ENCODE measurements around the gene TUBA1A. TPM values are rescaled to one million over a fixed set of nuclear protein-coding genes. Genes with fewer than 3 reads are reported as not detected.

TUBA1A gene
- total RNA-seq, 1 donor from 2014 or later, result 114 TPM

- Mint-ChIP-seq H3K36me3 (ENCODE audit: low read depth) (peaks cover 3% of the 10 kb centered on the region), H3K4me3 (no peak overlapping the region), H3K4me1 (peaks cover 15% of the 10 kb centered on the region), H3K27ac (no peak overlapping the region), H3K9me3 (no peaks in the 10 kb centered on the region), H3K27me3 (no peaks in the 10 kb centered on the region)
- POLR2A ChIA-PET, result interaction anchor here (0.6 to 2.7 kb wide), 2 partner anchors 9 to 44 kb away, joined by 4 to 16 read pairs; partner anchors contain the start of gene TUBA1A
- TF ChIP-seq, protein P1, sequence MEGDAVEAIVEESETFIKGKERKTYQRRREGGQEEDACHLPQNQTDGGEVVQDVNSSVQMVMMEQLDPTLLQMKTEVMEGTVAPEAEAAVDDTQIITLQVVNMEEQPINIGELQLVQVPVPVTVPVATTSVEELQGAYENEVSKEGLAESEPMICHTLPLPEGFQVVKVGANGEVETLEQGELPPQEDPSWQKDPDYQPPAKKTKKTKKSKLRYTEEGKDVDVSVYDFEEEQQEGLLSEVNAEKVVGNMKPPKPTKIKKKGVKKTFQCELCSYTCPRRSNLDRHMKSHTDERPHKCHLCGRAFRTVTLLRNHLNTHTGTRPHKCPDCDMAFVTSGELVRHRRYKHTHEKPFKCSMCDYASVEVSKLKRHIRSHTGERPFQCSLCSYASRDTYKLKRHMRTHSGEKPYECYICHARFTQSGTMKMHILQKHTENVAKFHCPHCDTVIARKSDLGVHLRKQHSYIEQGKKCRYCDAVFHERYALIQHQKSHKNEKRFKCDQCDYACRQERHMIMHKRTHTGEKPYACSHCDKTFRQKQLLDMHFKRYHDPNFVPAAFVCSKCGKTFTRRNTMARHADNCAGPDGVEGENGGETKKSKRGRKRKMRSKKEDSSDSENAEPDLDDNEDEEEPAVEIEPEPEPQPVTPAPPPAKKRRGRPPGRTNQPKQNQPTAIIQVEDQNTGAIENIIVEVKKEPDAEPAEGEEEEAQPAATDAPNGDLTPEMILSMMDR (IDR thresholded peaks at IDR 0.05), result no peak
- ATAC-seq (ENCODE audit: low read depth) (no peak), DNase-seq (no peak)
- CTCF ChIA-PET, result interaction anchor here (1.2 kb wide), 1 partner anchor 134 kb away, joined by 3 read pairs; no protein-coding TSS in a partner anchor
- intact Hi-C loops (cut with micrococcal nuclease), result loop anchor here (10.0 kb wide), 1 partner anchor 307 kb away; the partner anchor contains the start of gene FKBP11
Measured at GRCh38 chr12:49231878-49232655, 43.2 kb upstream of the TUBA1A start.

- H3K27ac Mint-ChIP-seq, result no peak overlapping the region
- intact Hi-C loops (cut with micrococcal nuclease), result loop anchor here (10.0 kb wide), 1 partner anchor 306 kb away; the partner anchor contains the start of gene FKBP11
- H3K36me3 Mint-ChIP-seq (ENCODE audit: low read depth), result peaks cover 3% of the 10 kb centered on the region
- TF ChIP-seq, protein P1 (IDR thresholded peaks at IDR 0.05), result no peak
- ChIA-PET CTCF (interaction anchor here (0.6 to 1.5 kb wide), 3 partner anchors 76 to 168 kb away, joined by 3 to 7 read pairs (median 5); no protein-coding TSS in a partner anchor), POLR2A (interaction anchor here (0.5 to 1.3 kb wide), 2 partner anchors 42 to 379 kb away, joined by 3 to 5 read pairs; partner anchors contain the start of genes DDX23 and TUBA1A)
- peaks cover 15% of the 10 kb centered on the region for H3K4me1 Mint-ChIP-seq
- no peak for ATAC-seq (ENCODE audit: low read depth)
- H3K9me3 Mint-ChIP-seq, result no peaks in the 10 kb centered on the region
- DNase-seq, result no peak
- H3K4me3 Mint-ChIP-seq, result no peak overlapping the region
- no peaks in the 10 kb centered on the region for H3K27me3 Mint-ChIP-seq
Measured at GRCh38 chr12:49230805-49231194, 41.9 kb upstream of the TUBA1A start.

- intact Hi-C loops (cut with micrococcal nuclease), result loop anchor here (10.0 kb wide), 1 partner anchor 305 kb away; the partner anchor contains the start of gene FKBP11
Measured at GRCh38 chr12:49230176-49230804, 41.4 kb upstream of the TUBA1A start.

DNA sequence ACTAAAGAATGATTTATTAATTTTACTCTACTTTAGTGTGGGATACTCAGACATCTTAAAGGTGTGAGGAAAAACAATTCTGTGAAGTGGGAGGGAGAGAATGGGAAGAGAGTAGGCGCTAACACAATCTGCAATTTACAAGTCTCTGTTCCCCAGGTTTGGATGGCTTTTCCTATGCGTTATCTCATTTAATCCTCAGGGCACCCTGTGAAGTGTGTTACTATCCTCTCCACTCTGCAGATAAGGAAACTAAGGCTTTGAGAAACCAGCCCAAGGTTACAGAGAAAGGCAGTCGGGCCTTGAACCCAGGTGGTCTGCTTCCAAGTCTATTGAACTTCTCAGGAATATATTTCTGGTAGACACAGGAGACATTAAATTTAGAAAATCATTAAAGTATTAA, 39.8 kb upstream of the TUBA1A start:
- no peaks in the 10 kb centered on the region for H3K27me3 Mint-ChIP-seq
- TF ChIP-seq, protein P1 (IDR thresholded peaks at IDR 0.05), result no peak
- no peaks in the 10 kb centered on the region for H3K36me3 Mint-ChIP-seq (ENCODE audit: low read depth)
- H3K4me1 Mint-ChIP-seq, result peaks cover 6% of the 10 kb centered on the region
- no peak for DNase-seq
- CTCF ChIA-PET, result interaction anchor here (0.9 kb wide), 1 partner anchor 249 kb away, joined by 3 read pairs; no protein-coding TSS in a partner anchor
- intact Hi-C loops (cut with micrococcal nuclease), result no loop called here
- POLR2A ChIA-PET, result no interaction called here
- H3K4me3 Mint-ChIP-seq, result no peak overlapping the region
- no peaks in the 10 kb centered on the region for H3K9me3 Mint-ChIP-seq
- ATAC-seq (ENCODE audit: low read depth), result no peak
- H3K27ac Mint-ChIP-seq, result no peak overlapping the region

More at GRCh38 chr12:49230176-49230804, 41.4 kb upstream of the TUBA1A start:
- peaks cover 3% of the 10 kb centered on the region for H3K36me3 Mint-ChIP-seq (ENCODE audit: low read depth)
- no peak for DNase-seq
- POLR2A ChIA-PET, result interaction anchor here (0.5 to 1.3 kb wide), 2 partner anchors 42 to 378 kb away, joined by 3 to 5 read pairs; partner anchors contain the start of genes DDX23 and TUBA1A
- TF ChIP-seq, protein P1 (IDR thresholded peaks at IDR 0.05), result no peak
- no peak overlapping the region for H3K4me3 Mint-ChIP-seq
- CTCF ChIA-PET, result interaction anchor here (0.6 to 1.5 kb wide), 3 partner anchors 75 to 167 kb away, joined by 3 to 7 read pairs (median 5); no protein-coding TSS in a partner anchor
- H3K4me1 Mint-ChIP-seq, result peaks cover 15% of the 10 kb centered on the region
- H3K9me3 Mint-ChIP-seq, result no peaks in the 10 kb centered on the region
- no peak overlapping the region for H3K27ac Mint-ChIP-seq
- H3K27me3 Mint-ChIP-seq, result no peaks in the 10 kb centered on the region
- no peak for ATAC-seq (ENCODE audit: low read depth)

Data from activated B cell treated with CpG ODN at 0.5 μM for 24 hours (primary cell).